Activated CD4-positive, alpha-beta T cell treated with anti-CD3 and anti-CD28 coated beads for 36 hours (primary cell): ENCODE data around the gene KRT20. TPM values are rescaled to one million over a fixed set of nuclear protein-coding genes. Genes with fewer than 3 reads are reported as not detected.
A peak's percentile ranks its signal among the peaks of the same experiment; 100 is the strongest.
"Not testable (repeated sequence)": the region's sequence is repeated elsewhere in the genome, so short reads cannot be mapped to it uniquely, and the experiment has no call there.

Experiments
- ATAC-seq: fragments of 200-7000 bp; cut with Tn5 transposase; one replicate; pipeline ENCODE4 v1.10.0; 2021; ENCODE audit warnings: mild to moderate bottlenecking, moderate library complexity
- CTCF ChIA-PET: fragments of 350-600 bp; sonication (Branson Sonifier 250); formaldehyde crosslinking; loops from one replicate; lab custom pipeline; 2021; ENCODE audit warnings: antibody characterized with exemption; lab: Charles Lee
- POLR2A ChIA-PET: fragments of 350-600 bp; sonication (Branson Sonifier 250); formaldehyde crosslinking; loops from one replicate; lab custom pipeline; 2021; ENCODE audit warnings: antibody characterized with exemption, inconsistent platforms; lab: Charles Lee
- DNase-seq: peaks from one replicate; pipeline ENCODE4 v3.0.0-alpha.2; 2020
- H3K27ac Mint-ChIP-seq: one replicate; pipeline ENCODE4 v1.8.0; 2021; ENCODE audit warnings: mixed read lengths
- H3K27me3 Mint-ChIP-seq: one replicate; pipeline ENCODE4 v1.8.0; 2021; ENCODE audit warnings: mixed read lengths
- H3K36me3 Mint-ChIP-seq: one replicate; pipeline ENCODE4 v1.8.0; 2021; ENCODE audit warnings: low read depth, mixed read lengths
- H3K4me1 Mint-ChIP-seq: one replicate; pipeline ENCODE4 v1.8.0; 2021; ENCODE audit warnings: mixed read lengths
- H3K4me3 Mint-ChIP-seq: one replicate; pipeline ENCODE4 v1.8.0; 2021; ENCODE audit warnings: mild to moderate bottlenecking, moderate library complexity, mixed read lengths
- H3K9me3 Mint-ChIP-seq: one replicate; pipeline ENCODE4 v1.8.0; 2021; ENCODE audit warnings: low read depth, mixed read lengths
- intact Hi-C, 2 experiments: fragments of 100-400 bp; cut with DNase I in 1 of 2; cut with micrococcal nuclease in 1 of 2; formaldehyde crosslinking; loops; one replicate each; pipeline versions ENCODE4 v1.14.2 to v1.15.1; 2022 to 2024; cut with DNase I, micrococcal nuclease
- total RNA-seq, 2 experiments: library from RNA; stranded (reverse); gene quantifications; one replicate each; pipeline ENCODE4 v1.2.3, GENCODE V29; 2021

The KRT20 gene
- total RNA-seq, 2 experiments from 2014 or later, result not detected

GRCh38 chr17:40872416-40872815 is 12.6 kb downstream of the KRT20 start:
- ChIA-PET CTCF (no interaction called here), POLR2A (no interaction called here)
- H3K4me3 Mint-ChIP-seq, result no peak overlapping the region
- no peaks in the 10 kb centered on the region for H3K4me1 Mint-ChIP-seq
- no peaks in the 10 kb centered on the region for H3K9me3 Mint-ChIP-seq
- no peaks in the 10 kb centered on the region for H3K36me3 Mint-ChIP-seq
- no peak for DNase-seq
- intact Hi-C loops, result no loop called here
- H3K27ac Mint-ChIP-seq, result no peak overlapping the region
- ATAC-seq, result no peak
- peaks cover 15% of the 10 kb centered on the region for H3K27me3 Mint-ChIP-seq

- ChIA-PET POLR2A (no interaction called here), CTCF (interaction anchor here (0.6 to 1.3 kb wide), 4 partner anchors 16 to 547 kb away, joined by 3 to 4 read pairs (median 4); no protein-coding TSS in a partner anchor)
- Mint-ChIP-seq H3K4me3 (no peak overlapping the region), H3K27ac (no peak overlapping the region), H3K9me3 (no peaks in the 10 kb centered on the region), H3K4me1 (no peaks in the 10 kb centered on the region), H3K27me3 (peaks cover 12% of the 10 kb centered on the region), H3K36me3 (no peaks in the 10 kb centered on the region)
- no peak for ATAC-seq
- intact Hi-C loops, result no loop called here
- DNase-seq, result no peak
Measured at GRCh38 chr17:40871316-40871715, 13.7 kb downstream of the KRT20 start.

DNA sequence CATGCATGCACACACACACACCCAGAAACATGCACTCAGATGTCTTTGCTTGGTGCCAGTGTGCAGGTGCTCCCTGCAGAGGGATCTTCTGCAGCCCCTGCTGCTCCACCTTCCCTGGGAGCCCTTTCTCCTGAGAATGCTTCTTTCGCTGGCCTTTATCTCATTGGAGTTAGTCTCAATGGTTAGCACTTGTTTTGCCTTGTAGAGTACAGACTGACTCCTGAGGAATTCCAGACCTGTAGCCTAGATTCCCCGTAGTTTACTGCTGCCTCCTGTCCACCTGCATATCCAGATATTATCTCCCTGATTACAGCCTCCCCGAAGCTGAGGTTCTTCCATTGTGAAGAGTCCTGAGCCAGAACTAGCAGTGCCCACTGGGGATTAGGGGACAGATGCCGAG is 14.9 kb downstream of the KRT20 start:
- CTCF ChIA-PET, result interaction anchor here (1.1 to 1.3 kb wide), 2 partner anchors 21 to 452 kb away, joined by 3 to 4 read pairs; no protein-coding TSS in a partner anchor
- no peaks in the 10 kb centered on the region for H3K4me1 Mint-ChIP-seq

GRCh38 chr17:40866838-40867237 is 18.2 kb downstream of the KRT20 start, which contains the start of gene KRT12:
TSS of gene KRT12 (minus strand) at chr17:40867223. CDS start at chr17:40867186, 37 bp downstream.
- peaks cover 15% of the 10 kb centered on the region for H3K27me3 Mint-ChIP-seq
- H3K27ac Mint-ChIP-seq, result no peak within 1 kb of the TSS
- ChIA-PET POLR2A (no interaction called here), CTCF (interaction anchor here (0.6 to 0.7 kb wide), 2 partner anchors 10 to 90 kb away, joined by 3 read pairs; no protein-coding TSS in a partner anchor)
- intact Hi-C loops, result no loop called here
- ATAC-seq (no peak), DNase-seq (no peak)
- H3K4me1 Mint-ChIP-seq, result no peaks in the 10 kb centered on the region
- H3K9me3 Mint-ChIP-seq, result no peaks in the 10 kb centered on the region
- no peaks in the 10 kb centered on the region for H3K36me3 Mint-ChIP-seq
- H3K4me3 Mint-ChIP-seq, result no peak within 1 kb of the TSS

More for the DNA sequence above, 14.9 kb downstream of the KRT20 start:
- no peaks in the 10 kb centered on the region for H3K36me3 Mint-ChIP-seq
- no peak overlapping the region for H3K4me3 Mint-ChIP-seq
- H3K27ac Mint-ChIP-seq, result no peak overlapping the region
- intact Hi-C loops, result no loop called here
- H3K27me3 Mint-ChIP-seq, result peaks cover 15% of the 10 kb centered on the region
- POLR2A ChIA-PET, result no interaction called here
- DNase-seq (no peak), ATAC-seq (no peak)
- no peaks in the 10 kb centered on the region for H3K9me3 Mint-ChIP-seq

GRCh38 chr17:40864661-40865390 is 20.2 kb downstream of the KRT20 start:
- DNase-seq, result no peak
- H3K4me1 Mint-ChIP-seq, result no peaks in the 10 kb centered on the region
- intact Hi-C loops, result no loop called here
- CTCF ChIA-PET, result no interaction called here
- ATAC-seq, result no peak
- no peaks in the 10 kb centered on the region for H3K36me3 Mint-ChIP-seq
- no peak overlapping the region for H3K4me3 Mint-ChIP-seq
- POLR2A ChIA-PET, result interaction anchor here (0.6 kb wide), 1 partner anchor 11 kb away, joined by 3 read pairs; no protein-coding TSS in a partner anchor
- peaks cover 10% of the 10 kb centered on the region for H3K27me3 Mint-ChIP-seq
- no peak overlapping the region for H3K27ac Mint-ChIP-seq
- no peaks in the 10 kb centered on the region for H3K9me3 Mint-ChIP-seq

DNA sequence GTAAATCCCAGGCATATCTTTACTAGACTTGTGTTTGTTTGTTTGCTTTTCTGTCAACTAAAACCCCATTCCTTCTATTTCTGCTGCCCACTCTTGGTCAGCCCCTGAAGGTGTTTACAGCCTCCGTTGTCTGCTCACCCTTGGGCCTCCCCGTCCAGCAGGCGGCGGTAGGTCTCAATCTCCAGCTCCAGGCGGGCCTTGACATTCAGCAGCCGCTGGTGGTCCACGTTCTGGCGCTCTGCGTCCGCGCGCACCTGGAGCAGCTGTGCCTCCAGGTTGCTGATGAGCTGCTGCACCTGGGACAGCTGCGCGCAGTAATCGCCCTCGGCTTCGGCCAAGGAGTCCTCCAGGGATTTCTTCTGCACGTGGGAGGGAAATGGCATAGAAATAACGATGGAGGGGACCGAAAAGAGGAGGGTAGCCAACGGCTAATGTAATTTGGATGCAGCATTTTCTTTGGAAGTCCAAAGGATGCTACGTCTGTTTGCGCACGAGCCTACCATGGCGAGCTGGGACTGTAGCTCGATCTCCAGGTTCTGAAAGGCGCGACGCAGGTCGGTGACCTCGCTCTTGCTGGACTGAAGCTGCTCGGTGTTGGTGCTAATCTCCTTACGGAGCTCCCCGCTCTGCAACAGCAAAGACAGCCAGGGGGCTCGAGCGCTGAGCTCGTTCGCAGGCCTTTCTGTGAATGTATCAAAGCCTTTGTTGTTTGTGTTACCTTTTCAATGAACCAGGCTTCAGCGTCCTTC is 21.9 kb downstream of the KRT20 start:
- intact Hi-C loops, result no loop called here

GRCh38 chr17:40859536-40859935 is 25.5 kb downstream of the KRT20 start:
- Mint-ChIP-seq H3K9me3 (no peaks in the 10 kb centered on the region), H3K27me3 (peaks cover 8% of the 10 kb centered on the region), H3K4me3 (no peak overlapping the region), H3K36me3 (no peaks in the 10 kb centered on the region), H3K27ac (no peak overlapping the region), H3K4me1 (no peaks in the 10 kb centered on the region)
- DNase-seq, result no peak
- no peak for ATAC-seq
- intact Hi-C loops, result loop anchor here in 1 of 2 experiments (5.0 kb wide), 2 partner anchors 463 to 788 kb away; no protein-coding TSS in a partner anchor
- ChIA-PET CTCF (interaction anchor here (0.8 to 2.7 kb wide), 3 partner anchors 10 to 689 kb away, joined by 3 to 8 read pairs (median 3); no protein-coding TSS in a partner anchor), POLR2A (no interaction called here)

More for the DNA sequence above, 21.9 kb downstream of the KRT20 start:
- DNase-seq, result peak; percentile 36
- ATAC-seq, result no peak
- Mint-ChIP-seq H3K4me3 (no peak overlapping the region), H3K4me1 (no peaks in the 10 kb centered on the region), H3K27me3 (peaks cover 8% of the 10 kb centered on the region), H3K9me3 (no peaks in the 10 kb centered on the region), H3K27ac (no peak overlapping the region), H3K36me3 (no peaks in the 10 kb centered on the region)
- POLR2A ChIA-PET, result no interaction called here
- CTCF ChIA-PET, result interaction anchor here (0.6 to 0.8 kb wide), 3 partner anchors 14 to 785 kb away, joined by 3 to 4 read pairs (median 3); no protein-coding TSS in a partner anchor

GRCh38 chr17:40858667-40859066 is 26.4 kb downstream of the KRT20 start:
- H3K36me3 Mint-ChIP-seq, H3K9me3 Mint-ChIP-seq, DNase-seq, H3K4me1 Mint-ChIP-seq, ATAC-seq, POLR2A ChIA-PET, H3K27ac Mint-ChIP-seq, H3K4me3 Mint-ChIP-seq, H3K27me3 Mint-ChIP-seq: not testable (repeated sequence)
- intact Hi-C loops, result loop anchor here in 1 of 2 experiments (5.0 kb wide), 2 partner anchors 464 to 789 kb away; no protein-coding TSS in a partner anchor
- CTCF ChIA-PET, result interaction anchor here (2.7 kb wide), 1 partner anchor 690 kb away, joined by 8 read pairs; no protein-coding TSS in a partner anchor

GRCh38 chr17:40857535-40857934 is 27.5 kb downstream of the KRT20 start:
- Mint-ChIP-seq H3K27me3 (peaks cover 14% of the 10 kb centered on the region), H3K36me3 (no peaks in the 10 kb centered on the region), H3K4me3 (no peak overlapping the region), H3K27ac (no peak overlapping the region), H3K9me3 (no peaks in the 10 kb centered on the region), H3K4me1 (no peaks in the 10 kb centered on the region)
- ChIA-PET POLR2A (no interaction called here), CTCF (interaction anchor here (0.5 to 2.5 kb wide), 10 partner anchors 10 to 805 kb away, joined by 3 to 15 read pairs (median 4); partner anchors contain the start of gene KRT12)
- intact Hi-C loops, result loop anchor here (1.0 to 5.0 kb wide), 4 partner anchors 465 to 805 kb away; no protein-coding TSS in a partner anchor
- DNase-seq (no peak), ATAC-seq (no peak)

DNA sequence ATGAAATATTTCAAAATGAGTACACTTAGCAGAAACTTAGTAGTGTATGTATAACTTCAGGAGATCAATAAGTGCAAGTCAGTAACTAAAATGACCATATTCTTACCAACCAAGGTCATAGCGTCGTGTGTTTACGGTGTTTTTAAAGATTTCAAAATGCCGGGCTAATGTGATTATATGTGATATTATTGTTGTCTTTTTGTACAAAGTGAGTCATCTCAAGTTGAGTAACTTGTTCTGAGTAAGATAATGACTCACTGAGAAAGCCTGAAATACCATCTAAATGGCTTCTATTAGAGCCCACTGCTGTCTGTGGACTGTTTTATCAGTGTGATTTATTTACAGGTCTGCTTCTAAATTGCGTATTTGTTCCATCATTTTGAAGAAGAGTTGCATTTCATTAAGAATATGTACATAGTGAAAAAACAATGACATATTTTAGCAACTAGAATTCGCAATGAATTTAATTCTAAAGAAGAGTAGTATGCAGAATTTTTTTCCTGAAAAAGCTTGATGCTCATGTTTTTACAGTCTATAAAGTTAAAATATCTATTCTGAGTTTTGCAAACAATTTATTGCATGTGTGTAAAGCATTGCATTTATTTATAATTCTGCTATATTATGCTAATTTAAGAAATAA is 30.7 kb downstream of the KRT20 start:
- H3K9me3 Mint-ChIP-seq, result no peaks in the 10 kb centered on the region
- peaks cover 17% of the 10 kb centered on the region for H3K27me3 Mint-ChIP-seq
- ATAC-seq (peak; percentile 44), DNase-seq (no peak)
- POLR2A ChIA-PET, result no interaction called here
- H3K4me1 Mint-ChIP-seq, result no peaks in the 10 kb centered on the region
- no peak overlapping the region for H3K27ac Mint-ChIP-seq
- CTCF ChIA-PET, result interaction anchor here (0.7 to 0.9 kb wide), 2 partner anchors 26 to 36 kb away, joined by 4 to 5 read pairs; no protein-coding TSS in a partner anchor
- intact Hi-C loops, result no loop called here
- no peak overlapping the region for H3K4me3 Mint-ChIP-seq
- no peaks in the 10 kb centered on the region for H3K36me3 Mint-ChIP-seq

DNA sequence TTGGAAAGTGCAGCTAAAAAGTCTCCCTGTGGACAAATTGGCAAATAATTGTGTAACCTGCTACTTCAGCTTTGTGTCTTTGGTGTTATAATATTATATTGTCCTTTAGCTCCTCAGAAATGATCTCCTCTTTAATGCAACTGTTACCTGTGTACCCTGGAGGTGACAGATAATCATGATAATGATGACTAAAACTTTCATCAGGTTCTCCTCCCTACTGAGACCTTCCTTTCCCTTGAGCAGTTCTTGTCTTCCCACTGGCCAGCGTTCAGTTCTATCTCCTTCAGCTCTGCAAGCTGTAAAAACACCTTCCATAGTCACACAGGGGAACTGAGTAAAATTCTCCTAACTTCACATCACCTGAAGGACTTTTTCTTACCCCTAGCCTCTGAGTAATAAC is 32.7 kb downstream of the KRT20 start:
- Mint-ChIP-seq H3K27me3 (peaks cover 19% of the 10 kb centered on the region), H3K4me3 (no peak overlapping the region), H3K36me3 (no peaks in the 10 kb centered on the region), H3K27ac (no peak overlapping the region), H3K4me1 (no peaks in the 10 kb centered on the region), H3K9me3 (no peaks in the 10 kb centered on the region)
- ChIA-PET CTCF (interaction anchor here (1.0 to 1.7 kb wide), 4 partner anchors 8 to 810 kb away, joined by 3 to 7 read pairs (median 6); no protein-coding TSS in a partner anchor), POLR2A (no interaction called here)
- ATAC-seq, result no peak
- no peak for DNase-seq
- intact Hi-C loops, result no loop called here
